HCT116 (cell line): Measurements from ENCODE around the gene CCNK.

Experiments used
- EGR1 ChIP-seq: IDR thresholded peaks from 2 replicates; pipeline ENCODE4 v1.6.1; 2012; ENCODE audit warnings: low read depth
- POLR2A ChIP-seq: IDR thresholded peaks from 2 replicates; pipeline ENCODE4 v1.7.0; 2011; ENCODE audit warnings: borderline replicate concordance; ENCODE audit not compliant: insufficient read depth, insufficient read length; ENCODE audit errors: extremely low read depth
- TF ChIP-seq, protein P1 (sequence below): IDR thresholded peaks from 2 replicates; pipeline ENCODE4 v1.6.1; 2012
- TF ChIP-seq, protein P2 (sequence below): IDR thresholded peaks from 2 replicates; pipeline ENCODE4 v1.6.1; 2012

GRCh38 chr14:99514552-99515300 is 33.5 kb downstream of the CCNK start:
- TF ChIP-seq EGR1 (no peak), POLR2A (no peak)
- TF ChIP-seq, protein P1, sequence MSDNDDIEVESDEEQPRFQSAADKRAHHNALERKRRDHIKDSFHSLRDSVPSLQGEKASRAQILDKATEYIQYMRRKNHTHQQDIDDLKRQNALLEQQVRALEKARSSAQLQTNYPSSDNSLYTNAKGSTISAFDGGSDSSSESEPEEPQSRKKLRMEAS = no peak
- TF ChIP-seq, protein P2, sequence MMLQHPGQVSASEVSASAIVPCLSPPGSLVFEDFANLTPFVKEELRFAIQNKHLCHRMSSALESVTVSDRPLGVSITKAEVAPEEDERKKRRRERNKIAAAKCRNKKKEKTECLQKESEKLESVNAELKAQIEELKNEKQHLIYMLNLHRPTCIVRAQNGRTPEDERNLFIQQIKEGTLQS = no peak
